ENCODE results near the gene LRRC8A.
"Not testable (repeated sequence)": the region's sequence is repeated elsewhere in the genome, so short reads cannot be mapped to it uniquely, and the experiment has no call there.

The LRRC8A gene

GRCh38 chr9:128870128-128870940 lies 11.6 kb upstream of the LRRC8A start:
- no peak for DNase-seq

- not testable (repeated sequence) for DNase-seq
Observed at GRCh38 chr9:128870941-128871265, 11.0 kb upstream of the LRRC8A start.

DNA sequence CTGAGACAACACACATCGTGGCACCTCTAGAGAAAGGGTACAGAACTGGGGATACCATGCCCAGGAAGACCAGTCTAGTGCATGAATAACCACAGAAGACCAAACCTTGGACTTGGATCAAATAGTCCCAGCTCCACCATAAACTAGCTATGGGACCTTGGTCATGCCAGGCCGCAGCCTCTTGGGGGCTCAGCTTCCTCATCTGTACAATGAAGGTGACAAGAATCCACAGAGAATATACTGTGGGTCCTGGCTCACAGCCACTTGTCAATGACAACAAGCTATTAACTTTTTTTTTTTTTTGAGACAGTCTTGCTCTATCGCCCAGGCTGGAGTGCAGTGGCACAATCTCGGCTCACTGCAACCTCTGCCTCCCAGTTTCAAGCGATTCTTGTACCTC lies 4.1 kb upstream of the LRRC8A start:
- no peak for DNase-seq

DNA sequence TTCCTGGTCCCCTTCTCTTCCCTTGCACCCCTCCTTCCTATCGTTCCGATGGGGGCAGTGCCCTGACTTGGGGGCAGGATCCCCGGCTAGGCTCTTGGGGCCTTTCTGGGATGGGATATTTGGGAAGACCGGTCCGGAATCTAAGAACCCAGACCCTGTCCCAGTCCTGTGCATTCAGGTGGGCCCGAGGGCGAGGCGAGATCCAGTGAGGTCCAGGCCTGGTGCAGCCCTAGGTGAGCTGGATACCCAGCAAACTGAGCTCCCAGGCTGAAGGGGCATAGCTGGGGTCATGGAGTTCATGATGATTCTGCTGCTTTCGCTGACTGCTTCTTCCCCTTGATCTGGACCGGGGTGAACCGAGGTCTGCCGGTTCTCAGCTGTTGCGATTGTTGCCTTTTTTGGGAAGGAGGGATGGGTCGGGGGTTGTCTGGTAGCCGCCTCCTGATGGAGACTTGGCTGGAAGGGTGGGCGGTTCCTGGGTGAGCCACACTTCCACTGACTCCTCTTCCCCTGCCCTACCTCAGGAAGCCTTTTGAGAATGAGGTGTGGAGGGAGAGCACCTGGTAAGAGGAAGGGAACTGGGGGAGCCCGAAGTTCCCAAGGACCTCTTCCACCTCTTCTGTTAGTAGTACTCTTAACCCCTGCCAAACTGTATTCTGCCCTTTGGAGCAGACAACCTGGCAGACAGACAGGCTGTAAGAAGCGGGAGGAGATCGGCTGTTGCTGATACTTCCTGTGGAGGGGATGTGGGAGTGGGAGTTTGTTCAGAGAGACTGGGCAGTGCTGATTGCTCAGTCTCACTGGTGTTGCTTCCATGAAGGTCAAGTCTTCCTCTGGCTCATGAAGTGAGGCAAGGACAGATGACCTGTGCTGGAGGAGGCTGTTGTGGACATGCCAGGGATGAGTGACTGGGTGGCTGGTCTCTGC lies 1.0 kb downstream of the LRRC8A start:
- DNase-seq = peak; percentile 25

GRCh38 chr9:128884164-128884563 lies 2.2 kb downstream of the LRRC8A start:
- no peak for DNase-seq

GRCh38 chr9:128885376-128885775 lies 3.4 kb downstream of the LRRC8A start:
- no peak for DNase-seq

DNA sequence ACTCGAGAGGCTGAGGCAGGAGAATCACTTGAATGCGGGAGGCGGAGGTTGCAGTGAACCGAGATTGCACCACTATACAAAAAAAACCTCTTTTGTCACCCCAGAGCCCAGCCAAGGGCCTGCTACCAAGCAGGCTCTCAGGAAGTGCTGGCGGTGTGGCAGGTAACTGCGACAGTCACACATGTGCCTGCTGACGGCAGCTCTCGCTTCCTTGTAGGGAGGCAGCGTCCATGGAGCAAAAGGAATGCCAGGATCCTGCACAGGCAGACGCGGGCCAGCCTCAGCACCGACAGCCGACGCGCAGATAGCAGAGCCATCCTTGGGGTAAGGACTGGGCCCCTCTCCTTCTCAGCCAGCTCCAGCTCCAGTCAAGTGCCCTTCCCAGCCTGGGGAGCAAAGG lies 3.9 kb downstream of the LRRC8A start:
- DNase-seq = no peak

- DNase-seq = no peak
Observed at GRCh38 chr9:128886211-128886891, 4.4 kb downstream of the LRRC8A start.

GRCh38 chr9:128887049-128887448 lies 5.1 kb downstream of the LRRC8A start:
- no peak for DNase-seq

DNA sequence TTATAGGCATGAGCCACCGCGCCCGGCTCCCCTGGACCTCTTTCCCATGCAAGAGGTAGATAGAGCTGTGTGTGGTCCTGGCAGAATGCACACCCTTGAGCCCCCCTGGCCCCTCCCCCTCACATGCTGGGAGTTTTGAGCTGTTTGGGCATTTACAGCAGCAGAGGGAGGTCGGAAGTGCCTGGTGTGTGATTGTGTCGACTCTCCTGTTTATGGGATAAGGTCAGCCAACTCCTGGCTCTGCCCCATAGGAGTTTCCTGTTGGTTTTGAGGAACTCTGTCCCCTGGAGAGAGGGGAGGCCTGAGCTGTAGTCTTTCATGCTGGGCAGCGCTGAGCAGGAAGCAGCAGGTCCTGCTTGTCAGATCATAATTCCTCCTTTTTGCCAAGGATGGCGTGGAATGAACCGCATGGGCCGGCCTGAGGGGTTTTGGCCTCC lies 6.0 kb downstream of the LRRC8A start:
- DNase-seq = peak; percentile 34

- no peak for DNase-seq
Observed at GRCh38 chr9:128891321-128892220, 9.6 kb downstream of the LRRC8A start.

GRCh38 chr9:128892221-128892921 lies 10.4 kb downstream of the LRRC8A start:
- DNase-seq = peak; percentile 79

- peak; percentile 31 for DNase-seq
Observed at GRCh38 chr9:128893354-128893753, 11.4 kb downstream of the LRRC8A start.

DNA sequence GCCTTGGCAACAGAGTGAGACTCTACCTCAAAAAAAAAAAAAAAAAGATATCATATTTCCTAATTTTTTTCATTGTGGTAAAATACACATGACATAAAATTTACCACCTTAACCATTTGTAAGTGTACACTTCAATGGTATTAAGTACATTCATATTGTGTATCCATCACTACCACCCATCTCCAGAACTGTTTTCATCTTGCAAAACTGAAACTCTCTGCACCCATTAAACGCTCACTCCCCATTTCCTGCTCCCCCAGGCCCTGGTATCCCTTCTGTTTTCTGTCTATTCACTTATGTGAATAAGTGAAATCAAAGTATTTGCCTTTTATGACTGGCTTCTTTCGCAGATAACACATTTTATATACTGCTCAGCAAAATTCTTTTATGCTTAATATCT lies 12.8 kb downstream of the LRRC8A start:
- no peak for DNase-seq

GRCh38 chr9:128895556-128895955 lies 13.6 kb downstream of the LRRC8A start:
- DNase-seq = no peak

- DNase-seq = no peak
Observed at GRCh38 chr9:128898382-128898781, 16.4 kb downstream of the LRRC8A start.

- no peak for DNase-seq
Observed at GRCh38 chr9:128898845-128899565, 17.1 kb downstream of the LRRC8A start.

DNA sequence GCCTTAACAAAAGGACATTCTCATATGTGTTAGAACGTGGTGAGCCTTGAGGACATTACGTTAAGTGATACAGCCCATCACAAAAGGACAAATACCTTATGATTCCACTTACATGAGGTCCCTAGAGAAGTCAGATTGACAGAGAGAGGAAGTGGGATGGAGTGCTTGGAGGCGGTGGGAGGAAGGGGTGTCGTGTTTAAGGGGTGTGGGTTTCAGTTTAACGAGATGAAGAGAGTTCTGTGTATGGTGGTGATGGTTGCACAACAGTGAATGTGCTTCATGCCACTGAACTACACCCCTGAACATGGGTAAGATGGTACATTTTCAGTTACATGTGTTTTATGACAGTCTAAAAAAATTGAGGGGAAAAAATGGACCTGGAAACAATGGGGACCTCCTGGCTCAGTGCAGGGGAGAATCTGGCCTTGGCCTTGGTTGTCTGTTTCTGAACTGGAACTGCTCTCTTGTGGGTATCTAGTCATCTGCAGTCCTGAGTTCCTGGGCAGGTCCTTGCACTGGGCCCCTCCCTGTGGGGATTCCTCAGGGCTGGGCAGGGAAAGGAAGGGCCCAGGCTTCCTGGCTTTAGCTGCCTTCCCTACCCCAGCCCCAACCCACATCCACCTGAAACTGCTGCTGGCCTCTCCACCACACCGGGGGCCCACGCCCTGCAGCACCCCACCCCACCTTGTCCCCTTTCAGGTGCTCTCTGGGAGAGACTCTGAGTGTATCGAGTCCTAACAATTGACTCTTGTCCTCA lies 17.8 kb downstream of the LRRC8A start:
- DNase-seq = no peak

GRCh38 chr9:128901379-128901778 lies 19.4 kb downstream of the LRRC8A start:
- DNase-seq = no peak

GRCh38 chr9:128901822-128902221 lies 19.9 kb downstream of the LRRC8A start:
- DNase-seq = no peak

Data from fibroblast of upper back skin (primary cell).